ENCODE results near the gene MAP3K13. TPM values are rescaled to one million over a fixed set of nuclear protein-coding genes. Genes with fewer than 3 reads are reported as not detected.

Gene MAP3K13
- total RNA-seq, 1 donor from 2014 or later, result 21.6 TPM

- no peak overlapping the region for H3K4me3 Mint-ChIP-seq (ENCODE audit: unreplicated experiment)
- no peaks in the 10 kb centered on the region for H3K36me3 ChIP-seq (ENCODE audit: insufficient read depth, low read length)
- FAIRE-seq, result no peak
- H3K27ac Mint-ChIP-seq (ENCODE audit: unreplicated experiment), result no peak overlapping the region
- no peaks in the 10 kb centered on the region for H3K9me3 ChIP-seq (ENCODE audit: insufficient read depth, low read depth, low read length)
- DNase-seq (ENCODE audit: low read depth), result no peak
- peaks cover 4% of the 10 kb centered on the region for H3K9me3 Mint-ChIP-seq (ENCODE audit: unreplicated experiment)
- no peaks in the 10 kb centered on the region for H3K27me3 ChIP-seq (ENCODE audit: insufficient read depth, low read length)
- H3K79me2 ChIP-seq (ENCODE audit: insufficient read depth, low read length), result no peaks in the 10 kb centered on the region
- no peak overlapping the region for H3K9ac ChIP-seq (ENCODE audit: low read length)
- no peaks in the 10 kb centered on the region for H3K4me1 ChIP-seq (ENCODE audit: insufficient read depth, low read length)
- H2AFZ ChIP-seq (ENCODE audit: low read depth, low read length), result no peak overlapping the region
- no peaks in the 10 kb centered on the region for H3K4me1 Mint-ChIP-seq (ENCODE audit: low read depth, unreplicated experiment)
- TF ChIP-seq CTCF (IDR thresholded peaks at IDR 0.05; ENCODE audit: insufficient read depth, low read depth, low read length), result no peak
- TF ChIP-seq EZH2 (IDR thresholded peaks at IDR 0.05; ENCODE audit: insufficient read depth, low read length), result no peak
- H3K36me3 Mint-ChIP-seq (ENCODE audit: low read depth, unreplicated experiment), result no peaks in the 10 kb centered on the region
- H3K27me3 Mint-ChIP-seq (ENCODE audit: low read depth, unreplicated experiment), result peaks cover 7% of the 10 kb centered on the region
- H3K27ac ChIP-seq (ENCODE audit: low read depth, low read length), result no peak overlapping the region
- H3K4me2 ChIP-seq (ENCODE audit: low read length), result no peak overlapping the region
- no peaks in the 10 kb centered on the region for H4K20me1 ChIP-seq (ENCODE audit: insufficient read depth, low read length)
- H3K4me3 ChIP-seq (ENCODE audit: insufficient read depth, low read depth, low read length), result no peak overlapping the region
Measured at GRCh38 chr3:185503521-185503920, 140.6 kb downstream of the MAP3K13 start.

- Histone ChIP-seq H3K4me2 (ENCODE audit: low read length) (no peak overlapping the region), H2AFZ (ENCODE audit: low read depth, low read length) (no peak overlapping the region), H3K79me2 (ENCODE audit: insufficient read depth, low read length) (no peaks in the 10 kb centered on the region), H3K4me3 (ENCODE audit: insufficient read depth, low read depth, low read length) (no peak overlapping the region), H3K27ac (ENCODE audit: low read depth, low read length) (no peak overlapping the region), H3K36me3 (ENCODE audit: insufficient read depth, low read length) (no peaks in the 10 kb centered on the region), H3K4me1 (ENCODE audit: insufficient read depth, low read length) (no peaks in the 10 kb centered on the region), H3K9me3 (ENCODE audit: insufficient read depth, low read depth, low read length) (no peaks in the 10 kb centered on the region), H3K27me3 (ENCODE audit: insufficient read depth, low read length) (no peaks in the 10 kb centered on the region), H4K20me1 (ENCODE audit: insufficient read depth, low read length) (no peaks in the 10 kb centered on the region), H3K9ac (ENCODE audit: low read length) (no peak overlapping the region)
- FAIRE-seq, result no peak
- no peak overlapping the region for H3K27ac Mint-ChIP-seq (ENCODE audit: unreplicated experiment)
- H3K36me3 Mint-ChIP-seq (ENCODE audit: low read depth, unreplicated experiment), result no peaks in the 10 kb centered on the region
- DNase-seq (ENCODE audit: low read depth), result no peak
- H3K4me1 Mint-ChIP-seq (ENCODE audit: low read depth, unreplicated experiment), result no peaks in the 10 kb centered on the region
- H3K27me3 Mint-ChIP-seq (ENCODE audit: low read depth, unreplicated experiment), result peaks cover 7% of the 10 kb centered on the region
- TF ChIP-seq EZH2 (IDR thresholded peaks at IDR 0.05; ENCODE audit: insufficient read depth, low read length), result no peak
- no peak for TF ChIP-seq CTCF (IDR thresholded peaks at IDR 0.05; ENCODE audit: insufficient read depth, low read depth, low read length)
- H3K9me3 Mint-ChIP-seq (ENCODE audit: unreplicated experiment), result peaks cover 4% of the 10 kb centered on the region
- H3K4me3 Mint-ChIP-seq (ENCODE audit: unreplicated experiment), result no peak overlapping the region
Measured at GRCh38 chr3:185504636-185505035, 141.7 kb downstream of the MAP3K13 start.

- DNase-seq (ENCODE audit: low read depth), result no peak
- Mint-ChIP-seq H3K4me1 (ENCODE audit: low read depth, unreplicated experiment) (no peaks in the 10 kb centered on the region), H3K27me3 (ENCODE audit: low read depth, unreplicated experiment) (peaks cover 7% of the 10 kb centered on the region), H3K4me3 (ENCODE audit: unreplicated experiment) (no peak overlapping the region), H3K27ac (ENCODE audit: unreplicated experiment) (no peak overlapping the region), H3K9me3 (ENCODE audit: unreplicated experiment) (peaks cover 2% of the 10 kb centered on the region), H3K36me3 (ENCODE audit: low read depth, unreplicated experiment) (no peaks in the 10 kb centered on the region)
- Histone ChIP-seq H3K27ac (ENCODE audit: low read depth, low read length) (no peak overlapping the region), H3K27me3 (ENCODE audit: insufficient read depth, low read length) (no peaks in the 10 kb centered on the region), H3K36me3 (ENCODE audit: insufficient read depth, low read length) (no peaks in the 10 kb centered on the region), H3K9ac (ENCODE audit: low read length) (no peak overlapping the region), H3K4me2 (ENCODE audit: low read length) (no peak overlapping the region), H3K79me2 (ENCODE audit: insufficient read depth, low read length) (no peaks in the 10 kb centered on the region), H3K4me1 (ENCODE audit: insufficient read depth, low read length) (no peaks in the 10 kb centered on the region), H2AFZ (ENCODE audit: low read depth, low read length) (no peak overlapping the region), H3K9me3 (ENCODE audit: insufficient read depth, low read depth, low read length) (no peaks in the 10 kb centered on the region), H4K20me1 (ENCODE audit: insufficient read depth, low read length) (no peaks in the 10 kb centered on the region), H3K4me3 (ENCODE audit: insufficient read depth, low read depth, low read length) (no peak overlapping the region)
- FAIRE-seq, result no peak
- no peak for TF ChIP-seq EZH2 (IDR thresholded peaks at IDR 0.05; ENCODE audit: insufficient read depth, low read length)
- no peak for TF ChIP-seq CTCF (IDR thresholded peaks at IDR 0.05; ENCODE audit: insufficient read depth, low read depth, low read length)
Measured at GRCh38 chr3:185507883-185508282, 144.9 kb downstream of the MAP3K13 start.

Measured in astrocyte (in vitro differentiated cells and primary cell).